Measurements from ENCODE around the gene CPLX1.

DNA sequence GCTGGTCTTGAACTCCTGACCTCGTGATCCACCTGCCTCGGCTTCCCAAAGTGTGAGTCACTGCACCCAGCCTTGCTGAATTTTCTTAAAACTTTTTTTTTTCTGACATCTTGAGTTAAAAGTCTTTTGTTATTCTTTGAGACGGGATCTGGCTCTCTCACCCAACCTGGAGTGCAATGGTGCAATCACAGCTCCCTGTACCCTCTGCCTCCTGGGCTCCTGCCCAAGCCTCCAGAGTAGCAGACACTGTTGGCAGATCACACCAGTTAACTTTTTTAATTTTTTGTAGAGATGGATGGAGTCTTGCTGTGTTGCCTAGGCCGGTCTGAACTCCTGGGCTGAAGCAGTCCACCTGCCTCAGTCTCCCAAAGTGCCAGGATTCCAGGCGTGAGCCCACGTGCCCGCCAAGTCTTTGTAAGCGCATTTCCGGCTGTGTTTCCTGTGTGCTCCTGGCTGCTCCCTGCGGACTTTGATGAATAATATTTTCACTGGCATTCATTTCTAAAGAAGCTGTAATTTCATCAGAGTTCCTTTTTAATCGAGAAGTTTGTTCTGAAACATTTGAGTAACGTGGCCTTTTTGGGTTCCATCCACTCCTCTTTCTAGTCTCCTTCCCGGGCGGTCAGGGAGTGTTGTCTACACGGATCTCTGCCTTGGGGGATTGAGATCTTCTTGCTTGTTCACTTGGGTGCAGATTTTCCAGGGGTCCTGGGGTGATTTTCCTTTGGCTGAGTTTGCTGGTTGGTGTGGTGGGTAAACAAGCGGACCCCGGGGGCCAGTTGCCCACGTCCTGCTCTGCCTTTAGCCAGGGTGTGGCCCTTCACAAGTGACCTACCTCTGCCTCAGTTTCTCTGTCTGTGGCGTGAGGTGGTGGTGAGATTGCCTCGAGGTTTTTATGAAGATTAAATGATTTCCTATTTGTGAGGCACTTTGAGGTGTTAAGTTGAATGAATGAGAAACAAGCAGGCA lies 75.9 kb downstream of the CPLX1 start:
- TF ChIP-seq, protein P1, sequence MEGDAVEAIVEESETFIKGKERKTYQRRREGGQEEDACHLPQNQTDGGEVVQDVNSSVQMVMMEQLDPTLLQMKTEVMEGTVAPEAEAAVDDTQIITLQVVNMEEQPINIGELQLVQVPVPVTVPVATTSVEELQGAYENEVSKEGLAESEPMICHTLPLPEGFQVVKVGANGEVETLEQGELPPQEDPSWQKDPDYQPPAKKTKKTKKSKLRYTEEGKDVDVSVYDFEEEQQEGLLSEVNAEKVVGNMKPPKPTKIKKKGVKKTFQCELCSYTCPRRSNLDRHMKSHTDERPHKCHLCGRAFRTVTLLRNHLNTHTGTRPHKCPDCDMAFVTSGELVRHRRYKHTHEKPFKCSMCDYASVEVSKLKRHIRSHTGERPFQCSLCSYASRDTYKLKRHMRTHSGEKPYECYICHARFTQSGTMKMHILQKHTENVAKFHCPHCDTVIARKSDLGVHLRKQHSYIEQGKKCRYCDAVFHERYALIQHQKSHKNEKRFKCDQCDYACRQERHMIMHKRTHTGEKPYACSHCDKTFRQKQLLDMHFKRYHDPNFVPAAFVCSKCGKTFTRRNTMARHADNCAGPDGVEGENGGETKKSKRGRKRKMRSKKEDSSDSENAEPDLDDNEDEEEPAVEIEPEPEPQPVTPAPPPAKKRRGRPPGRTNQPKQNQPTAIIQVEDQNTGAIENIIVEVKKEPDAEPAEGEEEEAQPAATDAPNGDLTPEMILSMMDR (IDR thresholded peaks at IDR 0.05), result peak in 1 of 6 experiments; percentile 19
- no peak for TF ChIP-seq POLR2A (IDR thresholded peaks at IDR 0.05)

Measured in adrenal gland (tissue), 5 donors.